B cell (primary cell): ENCODE data around the gene PLXNB1.
"Not testable (repeated sequence)": the region's sequence is repeated elsewhere in the genome, so short reads cannot be mapped to it uniquely, and the experiment has no call there.

Experiments
- EZH2 ChIP-seq: IDR thresholded peaks from 2 replicates; pipeline ENCODE4 v1.6.1; 2012; ENCODE audit warnings: borderline replicate concordance, low read depth, mild to moderate bottlenecking, moderate library complexity, low read length; ENCODE audit not compliant: insufficient read depth, poor library complexity, severe bottlenecking
- TF ChIP-seq, protein P1 (sequence below): fragments of 200-600 bp; IDR thresholded peaks from one replicate; pipeline ENCODE4 v1.8.0; 2022; ENCODE audit warnings: antibody characterized with exemption, mild to moderate bottlenecking

DNA sequence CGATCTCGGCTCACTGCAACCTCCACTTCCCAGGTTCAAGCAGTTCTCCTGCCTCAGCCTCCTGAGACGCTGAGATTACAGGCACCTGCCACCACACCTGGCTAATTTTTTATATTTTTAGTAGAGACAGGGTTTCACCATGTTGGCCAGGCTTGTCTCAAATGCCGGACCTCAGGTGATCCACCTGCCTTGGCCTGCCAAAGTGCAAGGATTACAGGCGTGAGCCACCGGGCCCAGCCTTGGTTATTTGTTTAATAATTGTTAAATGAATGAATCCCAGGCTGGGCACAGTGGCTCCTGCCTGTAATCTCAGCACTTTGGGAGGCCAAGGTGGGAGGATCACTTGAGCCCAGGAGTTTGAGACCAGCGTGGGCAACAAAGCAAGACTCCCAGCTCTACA lies 31.9 kb upstream of the PLXNB1 start:
- not testable (repeated sequence) for TF ChIP-seq EZH2
- TF ChIP-seq, protein P1, sequence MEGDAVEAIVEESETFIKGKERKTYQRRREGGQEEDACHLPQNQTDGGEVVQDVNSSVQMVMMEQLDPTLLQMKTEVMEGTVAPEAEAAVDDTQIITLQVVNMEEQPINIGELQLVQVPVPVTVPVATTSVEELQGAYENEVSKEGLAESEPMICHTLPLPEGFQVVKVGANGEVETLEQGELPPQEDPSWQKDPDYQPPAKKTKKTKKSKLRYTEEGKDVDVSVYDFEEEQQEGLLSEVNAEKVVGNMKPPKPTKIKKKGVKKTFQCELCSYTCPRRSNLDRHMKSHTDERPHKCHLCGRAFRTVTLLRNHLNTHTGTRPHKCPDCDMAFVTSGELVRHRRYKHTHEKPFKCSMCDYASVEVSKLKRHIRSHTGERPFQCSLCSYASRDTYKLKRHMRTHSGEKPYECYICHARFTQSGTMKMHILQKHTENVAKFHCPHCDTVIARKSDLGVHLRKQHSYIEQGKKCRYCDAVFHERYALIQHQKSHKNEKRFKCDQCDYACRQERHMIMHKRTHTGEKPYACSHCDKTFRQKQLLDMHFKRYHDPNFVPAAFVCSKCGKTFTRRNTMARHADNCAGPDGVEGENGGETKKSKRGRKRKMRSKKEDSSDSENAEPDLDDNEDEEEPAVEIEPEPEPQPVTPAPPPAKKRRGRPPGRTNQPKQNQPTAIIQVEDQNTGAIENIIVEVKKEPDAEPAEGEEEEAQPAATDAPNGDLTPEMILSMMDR: not testable (repeated sequence)
